Liver (tissue), 9 donors: ENCODE measurements around the gene FBXO4. TPM values are rescaled to one million over a fixed set of nuclear protein-coding genes. Genes with fewer than 3 reads are reported as not detected.

Experiments used
- DNase-seq: peaks from one replicate; pipeline ENCODE4 v3.0.0-alpha.2; 2017; ENCODE audit warnings: low spot score
- H3K27ac ChIP-seq, 2 donors: one replicate each; pipeline ENCODE4 v1.7.0; 2013; ENCODE audit warnings: inconsistent platforms in 2 of 2, low read length in 2 of 2, control low read depth in 1 of 2, low read depth in 1 of 2, mild to moderate bottlenecking in 1 of 2
- H3K27me3 ChIP-seq, 4 donors: one replicate each; pipeline versions ENCODE4 v1.6.1 to v1.7.0; 2013; ENCODE audit warnings: low read length in 3 of 4, inconsistent platforms in 1 of 4, mild to moderate bottlenecking in 1 of 4, moderate library complexity in 1 of 4; ENCODE audit not compliant: control insufficient read depth in 4 of 4, insufficient read depth in 4 of 4
- H3K36me3 ChIP-seq, 4 donors: one replicate each; pipeline versions ENCODE4 v1.6.1 to v1.7.0; 2013; ENCODE audit warnings: low read length in 3 of 4, mild to moderate bottlenecking in 3 of 4, low read depth in 1 of 4, moderate library complexity in 1 of 4; ENCODE audit not compliant: control insufficient read depth in 4 of 4, insufficient read depth in 3 of 4
- H3K4me1 ChIP-seq, 4 donors: one replicate each; pipeline versions ENCODE4 v1.6.1 to v1.7.0; 2013; ENCODE audit warnings: low read length in 3 of 4, mild to moderate bottlenecking in 3 of 4, moderate library complexity in 1 of 4; ENCODE audit not compliant: control insufficient read depth in 4 of 4, insufficient read depth in 4 of 4
- H3K4me3 ChIP-seq, 3 donors: one replicate each; pipeline versions ENCODE4 v1.6.1 to v1.7.0; 2013; ENCODE audit warnings: low read length in 3 of 3, control low read depth in 1 of 3, low read depth in 1 of 3, mild to moderate bottlenecking in 1 of 3
- H3K9ac ChIP-seq, 2 donors: one replicate each; pipeline ENCODE4 v1.7.0; 2013; ENCODE audit warnings: low read length in 2 of 2, mild to moderate bottlenecking in 2 of 2, moderate library complexity in 2 of 2, control low read depth in 1 of 2, low read depth in 1 of 2
- H3K9me3 ChIP-seq, 4 donors: one replicate each; pipeline versions ENCODE4 v1.6.1 to v1.7.0; 2013; ENCODE audit warnings: low read length in 3 of 4; ENCODE audit not compliant: control insufficient read depth in 4 of 4
- CTCF ChIP-seq: fragments of 150-350 bp; IDR thresholded peaks from 2 replicates; pipeline ENCODE4 v1.5.1; 2017; ENCODE audit warnings: improper control_type of control experiment, low read depth, low read length; ENCODE audit not compliant: missing input control
- EGR1 ChIP-seq, 2 donors: IDR thresholded peaks; 2 replicates each; pipeline ENCODE4 v1.6.1; 2016 to 2018; ENCODE audit warnings: antibody characterized with exemption in 2 of 2, low read depth in 2 of 2
- FOXA1 ChIP-seq: IDR thresholded peaks from 2 replicates; pipeline ENCODE4 v1.6.1; 2016; ENCODE audit warnings: antibody characterized with exemption
- GABPA ChIP-seq, 2 donors: IDR thresholded peaks in 1 of 2; conservative IDR thresholded peaks in 1 of 2; 2 replicates each; pipeline ENCODE4 v1.6.1; 2016; ENCODE audit warnings: antibody characterized with exemption in 2 of 2, mild to moderate bottlenecking in 1 of 2, moderate library complexity in 1 of 2
- HNF4A ChIP-seq, 2 donors: conservative IDR thresholded peaks; 2 replicates each; pipeline ENCODE4 v1.6.1; 2016; ENCODE audit warnings: antibody characterized with exemption in 2 of 2, mild to moderate bottlenecking in 2 of 2
- HNF4G ChIP-seq: IDR thresholded peaks from 2 replicates; pipeline ENCODE4 v1.6.1; 2016; ENCODE audit warnings: antibody characterized with exemption
- JUND ChIP-seq, 2 donors: IDR thresholded peaks; 2 replicates each; pipeline ENCODE4 v1.6.1; 2016; ENCODE audit warnings: antibody characterized with exemption in 2 of 2
- MAX ChIP-seq: IDR thresholded peaks from 2 replicates; pipeline ENCODE4 v1.6.1; 2016; ENCODE audit warnings: antibody characterized with exemption
- NR2F2 ChIP-seq: IDR thresholded peaks from 2 replicates; pipeline ENCODE4 v1.6.1; 2016; ENCODE audit warnings: antibody characterized with exemption
- RAD21 ChIP-seq, 2 donors: IDR thresholded peaks; 2 replicates each; pipeline ENCODE4 v1.6.1; 2016; ENCODE audit warnings: antibody characterized with exemption in 2 of 2, mild to moderate bottlenecking in 2 of 2
- RXRA ChIP-seq, 2 donors: IDR thresholded peaks; 2 replicates each; pipeline ENCODE4 v1.6.1; 2017 to 2018; ENCODE audit warnings: antibody characterized with exemption in 2 of 2, mild to moderate bottlenecking in 1 of 2
- SP1 ChIP-seq: IDR thresholded peaks from 2 replicates; pipeline ENCODE4 v1.6.1; 2018; ENCODE audit warnings: antibody characterized with exemption, mild to moderate bottlenecking
- TAF1 ChIP-seq: conservative IDR thresholded peaks from 2 replicates; pipeline ENCODE4 v1.6.1; 2016; ENCODE audit warnings: antibody characterized with exemption, mild to moderate bottlenecking
- YY1 ChIP-seq: IDR thresholded peaks from 2 replicates; pipeline ENCODE4 v1.6.1; 2016; ENCODE audit warnings: antibody characterized with exemption, mild to moderate bottlenecking
- ZBTB33 ChIP-seq: IDR thresholded peaks from 2 replicates; pipeline ENCODE4 v1.6.1; 2016; ENCODE audit warnings: antibody characterized with exemption
- WGBS: extraction: QIAGEN DNeasy Blood & Tissue Kit; methylation state at CpG from one replicate; pipeline ENCODE4 v1.1.7; 2013; 5-methylcytosine and 5-hydroxymethylcytosine counted together
- polyA plus RNA-seq, 2 donors: library from polyadenylated mRNA; stranded (reverse) in 1 of 2; unstranded in 1 of 2; fragments of 200-250 nt in 1 of 2; fragments of >200 nt in 1 of 2; fragmentation: Nextera tagmentation in 1 of 2; extraction: Ambion mirVana in 1 of 2; gene quantifications; one replicate each; pipeline versions ENCODE4 v1.2.1 to v1.2.3, GENCODE V29; 2013 to 2015
- total RNA-seq, 2 donors: library from RNA; depleted of rRNA; stranded (reverse); fragments of >200 nt; gene quantifications; one replicate each; pipeline ENCODE4 v1.2.3, GENCODE V29; 2014
- TF ChIP-seq, protein P1 (sequence below): IDR thresholded peaks from 2 replicates; pipeline ENCODE4 v1.6.1; 2016; ENCODE audit warnings: antibody characterized with exemption
- TF ChIP-seq, protein P2 (sequence below): IDR thresholded peaks from 2 replicates; pipeline ENCODE4 v1.6.1; 2016; ENCODE audit warnings: antibody characterized with exemption, mild to moderate bottlenecking
- donor health status: healthy.
- donor health status: healthy.
- donor health status: healthy.
- donor health status: healthy.
- donor health status: healthy.

FBXO4 gene
- total and polyA plus RNA-seq, 4 donors = 5.6 to 8.8 (median 7.2) TPM

- Histone ChIP-seq H3K9ac (no peak overlapping the region), H3K4me3 (no peak overlapping the region), H3K27me3 (peaks cover 0 to 6% (median 2%) of the 10 kb centered on the region in 4 donors), H3K4me1 (no peaks in the 10 kb centered on the region), H3K9me3 (no peaks in the 10 kb centered on the region), H3K36me3 (no peaks in the 10 kb centered on the region), H3K27ac (no peak overlapping the region)
- 88% methylated on average over 5 of the region's 5 CpGs for WGBS
- DNase-seq = no peak
- TF ChIP-seq EGR1 (IDR thresholded peaks at IDR 0.05; ENCODE audit: low read depth in 2 of 2) = no peak
- no peak for TF ChIP-seq HNF4G
- TF ChIP-seq SP1 = no peak
- TF ChIP-seq ZBTB33 = no peak
- TF ChIP-seq, protein P1, sequence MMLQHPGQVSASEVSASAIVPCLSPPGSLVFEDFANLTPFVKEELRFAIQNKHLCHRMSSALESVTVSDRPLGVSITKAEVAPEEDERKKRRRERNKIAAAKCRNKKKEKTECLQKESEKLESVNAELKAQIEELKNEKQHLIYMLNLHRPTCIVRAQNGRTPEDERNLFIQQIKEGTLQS = no peak
- no peak for TF ChIP-seq YY1
- TF ChIP-seq GABPA (IDR thresholded peaks at IDR 0.05 in 1 of 2, conservative IDR thresholded peaks at IDR 0.05 in 1 of 2) = no peak
- no peak for TF ChIP-seq FOXA1
- no peak for TF ChIP-seq HNF4A (conservative IDR thresholded peaks at IDR 0.05)
- TF ChIP-seq CTCF = no peak
- TF ChIP-seq MAX = no peak
- TF ChIP-seq NR2F2 = no peak
- TF ChIP-seq JUND (IDR thresholded peaks at IDR 0.05) = no peak
- TF ChIP-seq TAF1 = no peak
These were observed 42.3 kb upstream of the FBXO4 start for GRCh38 chr5:41882765-41883164.

- no peak overlapping the region for H3K4me3 ChIP-seq
- no peaks in the 10 kb centered on the region for H3K4me1 ChIP-seq
- DNase-seq = no peak
- H3K9me3 ChIP-seq = no peaks in the 10 kb centered on the region
- WGBS = 82% methylated on average over 3 of the region's 3 CpGs
- TF ChIP-seq RAD21 (IDR thresholded peaks at IDR 0.05) (no peak), CTCF (no peak), YY1 (no peak), NR2F2 (no peak), EGR1 (IDR thresholded peaks at IDR 0.05; ENCODE audit: low read depth in 2 of 2) (no peak), RXRA (IDR thresholded peaks at IDR 0.05) (no peak), HNF4A (conservative IDR thresholded peaks at IDR 0.05) (no peak), ZBTB33 (no peak), JUND (IDR thresholded peaks at IDR 0.05) (no peak)
- TF ChIP-seq, protein P1 = no peak
- TF ChIP-seq, protein P2, sequence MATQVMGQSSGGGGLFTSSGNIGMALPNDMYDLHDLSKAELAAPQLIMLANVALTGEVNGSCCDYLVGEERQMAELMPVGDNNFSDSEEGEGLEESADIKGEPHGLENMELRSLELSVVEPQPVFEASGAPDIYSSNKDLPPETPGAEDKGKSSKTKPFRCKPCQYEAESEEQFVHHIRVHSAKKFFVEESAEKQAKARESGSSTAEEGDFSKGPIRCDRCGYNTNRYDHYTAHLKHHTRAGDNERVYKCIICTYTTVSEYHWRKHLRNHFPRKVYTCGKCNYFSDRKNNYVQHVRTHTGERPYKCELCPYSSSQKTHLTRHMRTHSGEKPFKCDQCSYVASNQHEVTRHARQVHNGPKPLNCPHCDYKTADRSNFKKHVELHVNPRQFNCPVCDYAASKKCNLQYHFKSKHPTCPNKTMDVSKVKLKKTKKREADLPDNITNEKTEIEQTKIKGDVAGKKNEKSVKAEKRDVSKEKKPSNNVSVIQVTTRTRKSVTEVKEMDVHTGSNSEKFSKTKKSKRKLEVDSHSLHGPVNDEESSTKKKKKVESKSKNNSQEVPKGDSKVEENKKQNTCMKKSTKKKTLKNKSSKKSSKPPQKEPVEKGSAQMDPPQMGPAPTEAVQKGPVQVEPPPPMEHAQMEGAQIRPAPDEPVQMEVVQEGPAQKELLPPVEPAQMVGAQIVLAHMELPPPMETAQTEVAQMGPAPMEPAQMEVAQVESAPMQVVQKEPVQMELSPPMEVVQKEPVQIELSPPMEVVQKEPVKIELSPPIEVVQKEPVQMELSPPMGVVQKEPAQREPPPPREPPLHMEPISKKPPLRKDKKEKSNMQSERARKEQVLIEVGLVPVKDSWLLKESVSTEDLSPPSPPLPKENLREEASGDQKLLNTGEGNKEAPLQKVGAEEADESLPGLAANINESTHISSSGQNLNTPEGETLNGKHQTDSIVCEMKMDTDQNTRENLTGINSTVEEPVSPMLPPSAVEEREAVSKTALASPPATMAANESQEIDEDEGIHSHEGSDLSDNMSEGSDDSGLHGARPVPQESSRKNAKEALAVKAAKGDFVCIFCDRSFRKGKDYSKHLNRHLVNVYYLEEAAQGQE = no peak
- H3K27me3 ChIP-seq = peaks cover 0 to 5% (median 1%) of the 10 kb centered on the region in 4 donors
- no peak overlapping the region for H3K27ac ChIP-seq
- no peaks in the 10 kb centered on the region for H3K36me3 ChIP-seq
- H3K9ac ChIP-seq = no peak overlapping the region
These were observed 41.8 kb upstream of the FBXO4 start for GRCh38 chr5:41883243-41883642.
